Measurements from ENCODE around the gene RNF217. TPM values are rescaled to one million over a fixed set of nuclear protein-coding genes. Genes with fewer than 3 reads are reported as not detected.
"Not testable (repeated sequence)": the region's sequence is repeated elsewhere in the genome, so short reads cannot be mapped to it uniquely, and the experiment has no call there.

Gene RNF217
- total RNA-seq, 1 donor from 2014 or later: 113 TPM

- no peak for DNase-seq (ENCODE audit: low spot score)
Observed at GRCh38 chr6:125123051-125123450, 160.8 kb downstream of the RNF217 start.

GRCh38 chr6:125123468-125124048, 161.3 kb downstream of the RNF217 start:
- DNase-seq (ENCODE audit: low spot score): no peak

GRCh38 chr6:125124049-125124669, 161.9 kb downstream of the RNF217 start:
- no peak for DNase-seq (ENCODE audit: low spot score)

- DNase-seq (ENCODE audit: low spot score): not testable (repeated sequence)
Observed at GRCh38 chr6:125125856-125126255, 163.6 kb downstream of the RNF217 start.

- no peak for DNase-seq (ENCODE audit: low spot score)
Observed at GRCh38 chr6:125129354-125129753, 167.1 kb downstream of the RNF217 start.

GRCh38 chr6:125132058-125132457, 169.8 kb downstream of the RNF217 start:
- no peak for DNase-seq (ENCODE audit: low spot score)

GRCh38 chr6:125136378-125136777, 174.1 kb downstream of the RNF217 start:
- DNase-seq (ENCODE audit: low spot score): no peak

GRCh38 chr6:125138083-125138482, 175.8 kb downstream of the RNF217 start:
- no peak for DNase-seq (ENCODE audit: low spot score)

- DNase-seq (ENCODE audit: low spot score): no peak
Observed at GRCh38 chr6:125140808-125141207, 178.6 kb downstream of the RNF217 start.

Other genes with a start within 250 kb of the RNF217 start
- gene TPD52L1, start 191.3 kb downstream of the RNF217 start, total RNA-seq (ENCODE audit: insufficient read depth, low replicate concordance): 155 TPM

Measured in umbilical cord (tissue), 2 donors.